Gastroesophageal sphincter (tissue), 4 donors: ENCODE results near the gene ZCCHC7. TPM values are rescaled to one million over a fixed set of nuclear protein-coding genes. Genes with fewer than 3 reads are reported as not detected.

Source experiments
- ATAC-seq: fragments of 150-250 bp; one replicate; pipeline ENCODE4 v1.9.1; 2016; ENCODE audit warnings: mild to moderate bottlenecking, moderate library complexity
- H3K27ac ChIP-seq, 4 donors: fragments of 200-600 bp; sonication (generic) in 3 of 4; 1 replicate in 3 of 4; 2 replicates in 1 of 4; pipeline ENCODE4 v1.5.1; 2016 to 2019
- H3K27me3 ChIP-seq: fragments of 200-600 bp; sonication (generic); one replicate; pipeline ENCODE4 v1.5.1; 2019
- H3K36me3 ChIP-seq, 2 donors: fragments of 200-600 bp; sonication (generic); one replicate each; pipeline ENCODE4 v1.5.1; 2019; ENCODE audit warnings: control low read depth in 1 of 2
- H3K4me1 ChIP-seq, 3 donors: fragments of 200-600 bp; sonication (generic); 1 replicate in 2 of 3; 2 replicates in 1 of 3; pipeline ENCODE4 v1.5.1; 2016 to 2019; ENCODE audit warnings: control low read depth in 2 of 3
- H3K4me3 ChIP-seq, 2 donors: fragments of 200-600 bp; sonication (generic); one replicate each; pipeline ENCODE4 v1.5.1; 2019; ENCODE audit warnings: mild to moderate bottlenecking in 1 of 2, moderate library complexity in 1 of 2
- H3K9me3 ChIP-seq, 3 donors: fragments of 200-600 bp; sonication (generic); one replicate each; pipeline ENCODE4 v1.5.1; 2017 to 2019; ENCODE audit warnings: control low read depth in 2 of 3
- EP300 ChIP-seq: sonication (generic); formaldehyde crosslinking; IDR thresholded peaks from one replicate; pipeline ENCODE4 v1.6.1; 2017; ENCODE audit warnings: antibody characterized with exemption, mild to moderate bottlenecking
- POLR2A ChIP-seq, 2 donors: fragments of 450-650 bp; IDR thresholded peaks; one replicate each; pipeline ENCODE4 v1.6.1; 2017; ENCODE audit warnings: antibody characterized with exemption in 2 of 2, mild to moderate bottlenecking in 2 of 2, moderate library complexity in 1 of 2
- POLR2AphosphoS5 ChIP-seq: sonication (generic); formaldehyde crosslinking; IDR thresholded peaks from one replicate; pipeline ENCODE4 v1.6.1; 2017; ENCODE audit warnings: antibody characterized with exemption
- WGBS, 2 donors: methylation state at CpG; one replicate each; pipeline ENCODE4 v1.1.5; 2018; ENCODE audit warnings: low coverage in 1 of 2; 5-methylcytosine and 5-hydroxymethylcytosine counted together
- total RNA-seq, 4 donors: library from RNA; depleted of rRNA; stranded (reverse); fragments of >200 nt; gene quantifications; one replicate each; pipeline ENCODE4 v1.1.0, GENCODE V29; 2016
- TF ChIP-seq, protein P1 (sequence below), 4 experiments: fragments of 200-600 bp in 2 of 4; fragments of 450-650 bp in 2 of 4; sonication (generic) in 1 of 4; IDR thresholded peaks; one replicate each; pipeline ENCODE4 v1.5.1; 2017 to 2019; ENCODE audit warnings: antibody characterized with exemption in 4 of 4, mild to moderate bottlenecking in 2 of 4, moderate library complexity in 2 of 4

ZCCHC7 gene
- total RNA-seq, 4 donors from 2014 or later = 12.1 to 23.5 (median 17.6) TPM

DNA sequence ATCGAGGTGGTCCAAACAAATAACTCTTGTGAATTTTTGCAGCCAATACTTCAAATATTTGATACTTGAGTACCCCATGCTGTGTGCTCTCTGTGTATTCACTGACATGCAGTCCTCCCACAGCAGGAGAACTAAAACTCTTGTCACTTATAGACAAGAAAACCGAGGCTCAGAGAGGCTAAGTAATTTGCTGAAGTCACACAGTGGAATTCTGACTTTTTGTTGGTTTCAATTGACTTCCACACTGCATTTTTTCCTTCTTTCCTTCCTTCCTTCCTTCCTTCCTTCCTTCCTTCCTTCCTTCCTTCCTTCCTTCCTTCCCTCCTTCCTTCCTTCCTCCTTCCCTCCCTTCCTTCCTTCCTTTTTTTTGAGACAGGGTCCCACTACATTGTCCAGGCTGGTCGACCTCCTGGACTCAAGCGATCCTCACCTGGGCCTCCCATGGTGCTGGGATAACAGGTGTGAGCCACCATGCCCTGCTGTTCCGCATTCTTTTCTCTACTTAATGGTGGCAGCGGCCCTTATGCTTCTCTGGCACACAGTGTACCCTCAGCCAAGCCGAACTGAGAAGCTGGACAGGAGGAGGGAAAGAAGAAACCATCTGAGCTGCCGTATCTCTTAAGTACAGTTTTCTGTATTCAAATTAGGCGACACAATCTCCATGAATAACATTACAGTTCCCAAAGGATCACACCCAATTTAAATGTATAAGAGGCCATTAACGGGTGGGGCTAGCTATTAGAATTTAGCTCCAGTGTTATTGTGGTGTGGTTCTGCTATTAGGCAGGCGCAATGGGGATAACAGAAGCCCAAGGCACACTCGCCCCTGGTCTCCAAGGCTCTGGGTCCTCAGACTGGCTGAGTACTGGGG lies 263.7 kb downstream of the ZCCHC7 start:
- Histone ChIP-seq H3K36me3 (no peaks in the 10 kb centered on the region), H3K27ac (no peak overlapping the region), H3K4me1 (no peaks in the 10 kb centered on the region), H3K4me3 (no peak overlapping the region), H3K9me3 (no peaks in the 10 kb centered on the region), H3K27me3 (no peaks in the 10 kb centered on the region)
- 69 to 87% methylated on average over 3 to 6 of the region's 12 CpGs for WGBS, 2 donors
- no peak for ATAC-seq
- TF ChIP-seq POLR2A (IDR thresholded peaks at IDR 0.05) (no peak), EP300 (no peak), POLR2AphosphoS5 (no peak)
- TF ChIP-seq, protein P1, sequence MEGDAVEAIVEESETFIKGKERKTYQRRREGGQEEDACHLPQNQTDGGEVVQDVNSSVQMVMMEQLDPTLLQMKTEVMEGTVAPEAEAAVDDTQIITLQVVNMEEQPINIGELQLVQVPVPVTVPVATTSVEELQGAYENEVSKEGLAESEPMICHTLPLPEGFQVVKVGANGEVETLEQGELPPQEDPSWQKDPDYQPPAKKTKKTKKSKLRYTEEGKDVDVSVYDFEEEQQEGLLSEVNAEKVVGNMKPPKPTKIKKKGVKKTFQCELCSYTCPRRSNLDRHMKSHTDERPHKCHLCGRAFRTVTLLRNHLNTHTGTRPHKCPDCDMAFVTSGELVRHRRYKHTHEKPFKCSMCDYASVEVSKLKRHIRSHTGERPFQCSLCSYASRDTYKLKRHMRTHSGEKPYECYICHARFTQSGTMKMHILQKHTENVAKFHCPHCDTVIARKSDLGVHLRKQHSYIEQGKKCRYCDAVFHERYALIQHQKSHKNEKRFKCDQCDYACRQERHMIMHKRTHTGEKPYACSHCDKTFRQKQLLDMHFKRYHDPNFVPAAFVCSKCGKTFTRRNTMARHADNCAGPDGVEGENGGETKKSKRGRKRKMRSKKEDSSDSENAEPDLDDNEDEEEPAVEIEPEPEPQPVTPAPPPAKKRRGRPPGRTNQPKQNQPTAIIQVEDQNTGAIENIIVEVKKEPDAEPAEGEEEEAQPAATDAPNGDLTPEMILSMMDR (IDR thresholded peaks at IDR 0.05) = no peak

DNA sequence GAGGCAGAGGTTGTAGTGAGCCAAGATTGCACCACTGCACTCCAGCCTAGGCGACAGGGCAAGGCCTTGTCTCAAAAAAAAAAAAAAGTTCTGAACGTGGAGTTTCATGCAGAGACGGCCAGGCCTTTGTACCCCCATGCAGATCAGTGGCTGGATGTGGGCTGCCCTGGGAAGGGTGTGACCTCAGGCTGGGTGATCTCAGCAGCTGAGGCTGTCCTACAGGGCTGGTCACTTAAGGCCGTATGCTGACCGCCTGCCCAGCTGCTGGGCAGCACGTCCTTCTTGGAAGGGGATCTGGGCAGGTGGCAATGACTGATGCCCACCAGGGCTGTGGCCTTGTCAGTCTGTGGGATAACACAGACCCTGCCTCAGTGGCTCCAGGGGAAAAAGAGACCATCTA lies 264.9 kb downstream of the ZCCHC7 start:
- Histone ChIP-seq H3K36me3 (no peaks in the 10 kb centered on the region), H3K9me3 (no peaks in the 10 kb centered on the region), H3K4me3 (no peak overlapping the region), H3K27ac (no peak overlapping the region), H3K27me3 (no peaks in the 10 kb centered on the region), H3K4me1 (no peaks in the 10 kb centered on the region)
- no peak for ATAC-seq
- 83% methylated on average over 2 of the region's 6 CpGs; no CpG with 5 or more reads in 1 of the 2 donors for WGBS, 2 donors
- TF ChIP-seq, protein P1 (IDR thresholded peaks at IDR 0.05) = no peak
- TF ChIP-seq EP300 = no peak
- TF ChIP-seq POLR2AphosphoS5 = no peak
- no peak for TF ChIP-seq POLR2A (IDR thresholded peaks at IDR 0.05)

- no peak for ATAC-seq
- Histone ChIP-seq H3K27me3 (no peaks in the 10 kb centered on the region), H3K4me3 (no peak overlapping the region), H3K36me3 (no peaks in the 10 kb centered on the region), H3K27ac (no peak overlapping the region), H3K4me1 (no peaks in the 10 kb centered on the region), H3K9me3 (no peaks in the 10 kb centered on the region)
- WGBS, 2 donors = 88% methylated on average over 10 of the region's 10 CpGs; no CpG with 5 or more reads in 1 of the 2 donors
- TF ChIP-seq POLR2AphosphoS5 (no peak), EP300 (no peak), POLR2A (IDR thresholded peaks at IDR 0.05) (no peak)
- TF ChIP-seq, protein P1 (IDR thresholded peaks at IDR 0.05) = no peak
Observed at GRCh38 chr9:37386988-37387387, 266.6 kb downstream of the ZCCHC7 start.

- ATAC-seq = no peak
- Histone ChIP-seq H3K27me3 (no peaks in the 10 kb centered on the region), H3K36me3 (no peaks in the 10 kb centered on the region), H3K4me3 (no peak overlapping the region), H3K9me3 (no peaks in the 10 kb centered on the region), H3K4me1 (no peaks in the 10 kb centered on the region), H3K27ac (no peak overlapping the region)
- TF ChIP-seq, protein P1 (IDR thresholded peaks at IDR 0.05) = no peak
- no peak for TF ChIP-seq POLR2A (IDR thresholded peaks at IDR 0.05)
- TF ChIP-seq POLR2AphosphoS5 = no peak
- no peak for TF ChIP-seq EP300
- WGBS, 2 donors = 32 to 36% methylated on average over 6 to 7 of the region's 7 CpGs
Observed at GRCh38 chr9:37390759-37391158, 270.4 kb downstream of the ZCCHC7 start.

DNA sequence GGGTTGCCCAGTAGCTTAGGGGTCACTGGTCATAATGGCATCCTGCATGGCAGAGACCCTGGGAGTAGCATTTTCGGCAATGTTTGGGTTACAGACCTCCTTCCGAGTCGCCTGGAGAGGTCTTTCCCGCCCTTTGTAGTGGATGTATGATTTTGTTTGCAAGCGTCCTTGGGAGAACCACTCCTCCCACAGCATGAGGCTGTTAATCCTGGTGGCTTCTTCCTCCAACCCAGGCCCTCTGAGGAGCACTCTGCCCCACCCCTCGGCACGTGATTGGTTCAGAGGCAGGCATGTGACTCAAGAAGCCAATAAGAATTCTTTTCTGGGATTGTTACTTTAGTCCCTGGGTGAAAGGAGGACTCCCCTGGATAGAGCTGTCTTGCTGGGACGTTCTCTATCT lies 271.9 kb downstream of the ZCCHC7 start:
- Histone ChIP-seq H3K27me3 (no peaks in the 10 kb centered on the region), H3K4me3 (no peak overlapping the region), H3K4me1 (no peaks in the 10 kb centered on the region), H3K27ac (no peak overlapping the region), H3K36me3 (no peaks in the 10 kb centered on the region), H3K9me3 (no peaks in the 10 kb centered on the region)
- TF ChIP-seq POLR2A (IDR thresholded peaks at IDR 0.05) (no peak), POLR2AphosphoS5 (no peak), EP300 (no peak)
- TF ChIP-seq, protein P1 (IDR thresholded peaks at IDR 0.05) = no peak
- 40% methylated on average over 1 of the region's 8 CpGs; no CpG with 5 or more reads in 1 of the 2 donors for WGBS, 2 donors
- ATAC-seq = no peak
